GM12892 (cell line): ENCODE data around the gene ARHGEF17.

Source experiments
- POLR2A ChIP-seq: IDR thresholded peaks from 2 replicates; pipeline ENCODE4 v1.6.1; 2011; ENCODE audit warnings: low read depth, low read length, control low read depth
- POLR2AphosphoS5 ChIP-seq: IDR thresholded peaks from 2 replicates; pipeline ENCODE4 v1.6.1; 2011; ENCODE audit warnings: low read depth, low read length, control low read depth

- TF ChIP-seq POLR2AphosphoS5: no peak
- no peak for TF ChIP-seq POLR2A
Measured at GRCh38 chr11:73308961-73309919, 1.2 kb downstream of the ARHGEF17 start.
